HG03565 (cell line): ENCODE results near the gene DAPP1.
"Not testable (repeated sequence)": the region's sequence is repeated elsewhere in the genome, so short reads cannot be mapped to it uniquely, and the experiment has no call there.

Source experiments
- ATAC-seq: cut with Tn5 transposase; IDR thresholded peaks from one replicate; pipeline ENCODE4 v1.9.1; 2021; ENCODE audit warnings: mild to moderate bottlenecking, moderate library complexity; ENCODE audit not compliant: unreplicated experiment

The DAPP1 gene

GRCh38 chr4:99822734-99823133 is 6.1 kb downstream of the DAPP1 start:
- no peak for ATAC-seq

GRCh38 chr4:99824070-99824599 is 7.5 kb downstream of the DAPP1 start:
- ATAC-seq: no peak

- no peak for ATAC-seq
These were observed 8.6 kb downstream of the DAPP1 start for GRCh38 chr4:99825272-99825671.

- ATAC-seq: no peak
These were observed 9.4 kb downstream of the DAPP1 start for GRCh38 chr4:99826016-99826415.

GRCh38 chr4:99827454-99827853 is 10.8 kb downstream of the DAPP1 start:
- ATAC-seq: no peak

GRCh38 chr4:99827857-99828256 is 11.2 kb downstream of the DAPP1 start:
- ATAC-seq: no peak

- no peak for ATAC-seq
These were observed 11.8 kb downstream of the DAPP1 start for GRCh38 chr4:99828477-99828876.

- not testable (repeated sequence) for ATAC-seq
These were observed 13.4 kb downstream of the DAPP1 start for GRCh38 chr4:99830051-99830450.

- ATAC-seq: no peak
These were observed 15.7 kb downstream of the DAPP1 start for GRCh38 chr4:99832321-99832720.

- ATAC-seq: no peak
These were observed 16.1 kb downstream of the DAPP1 start for GRCh38 chr4:99832758-99833157.

- ATAC-seq: no peak
These were observed 17.1 kb downstream of the DAPP1 start for GRCh38 chr4:99833756-99834155.

- ATAC-seq: no peak
These were observed 17.9 kb downstream of the DAPP1 start for GRCh38 chr4:99834569-99834968.

- no peak for ATAC-seq
These were observed 19.3 kb downstream of the DAPP1 start for GRCh38 chr4:99835942-99836341.

- no peak for ATAC-seq
These were observed 22.3 kb downstream of the DAPP1 start for GRCh38 chr4:99838927-99839326.

- ATAC-seq: peak; percentile 43
These were observed 24.5 kb downstream of the DAPP1 start for GRCh38 chr4:99841129-99841528.

- ATAC-seq: no peak
These were observed 26.8 kb downstream of the DAPP1 start for GRCh38 chr4:99843413-99843812.

- ATAC-seq: no peak
These were observed 27.4 kb downstream of the DAPP1 start for GRCh38 chr4:99844048-99844447.

- no peak for ATAC-seq
These were observed 28.6 kb downstream of the DAPP1 start for GRCh38 chr4:99845179-99845578.

- ATAC-seq: no peak
These were observed 29.3 kb downstream of the DAPP1 start for GRCh38 chr4:99845708-99846469.

- ATAC-seq: no peak
These were observed 30.3 kb downstream of the DAPP1 start for GRCh38 chr4:99846891-99847290.

GRCh38 chr4:99847362-99847976 is 30.8 kb downstream of the DAPP1 start:
- peak; percentile 63 for ATAC-seq

- peak; percentile 38 for ATAC-seq
These were observed 32.0 kb downstream of the DAPP1 start for GRCh38 chr4:99848591-99849001.
